ENCODE results near the gene TMEM30B.

DNA sequence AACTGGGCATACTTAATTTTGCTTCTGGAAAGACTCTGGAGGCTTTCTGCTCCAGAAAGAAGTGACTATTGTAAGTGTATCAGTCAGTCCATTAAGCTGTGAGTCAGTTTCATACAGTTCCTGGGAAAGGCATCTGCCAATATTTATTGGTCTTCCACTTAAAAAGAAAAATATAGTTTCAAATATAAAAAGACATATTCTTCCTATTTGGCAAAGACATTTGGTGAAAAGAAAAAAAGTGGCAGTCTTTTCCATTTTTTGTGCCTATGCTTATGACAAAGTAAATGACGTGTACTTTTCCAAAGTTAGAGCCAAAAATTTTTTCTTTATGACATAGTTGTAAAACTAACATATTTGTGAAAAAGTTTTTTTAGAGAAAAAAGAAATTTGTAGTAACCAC is 12.3 kb downstream of the TMEM30B start:
- TF ChIP-seq RXRA (CRISPR knock-in tag; IDR thresholded peaks at IDR 0.05), result no peak
- TF ChIP-seq ZNF432 (CRISPR knock-in tag; IDR thresholded peaks at IDR 0.05; ENCODE audit: borderline replicate concordance), result no peak
- no peak for TF ChIP-seq ZNF329 (CRISPR knock-in tag; IDR thresholded peaks at IDR 0.05; ENCODE audit: low read depth)
- TF ChIP-seq ZNF24 (IDR thresholded peaks at IDR 0.05), result no peak
- TF ChIP-seq, protein P1, sequence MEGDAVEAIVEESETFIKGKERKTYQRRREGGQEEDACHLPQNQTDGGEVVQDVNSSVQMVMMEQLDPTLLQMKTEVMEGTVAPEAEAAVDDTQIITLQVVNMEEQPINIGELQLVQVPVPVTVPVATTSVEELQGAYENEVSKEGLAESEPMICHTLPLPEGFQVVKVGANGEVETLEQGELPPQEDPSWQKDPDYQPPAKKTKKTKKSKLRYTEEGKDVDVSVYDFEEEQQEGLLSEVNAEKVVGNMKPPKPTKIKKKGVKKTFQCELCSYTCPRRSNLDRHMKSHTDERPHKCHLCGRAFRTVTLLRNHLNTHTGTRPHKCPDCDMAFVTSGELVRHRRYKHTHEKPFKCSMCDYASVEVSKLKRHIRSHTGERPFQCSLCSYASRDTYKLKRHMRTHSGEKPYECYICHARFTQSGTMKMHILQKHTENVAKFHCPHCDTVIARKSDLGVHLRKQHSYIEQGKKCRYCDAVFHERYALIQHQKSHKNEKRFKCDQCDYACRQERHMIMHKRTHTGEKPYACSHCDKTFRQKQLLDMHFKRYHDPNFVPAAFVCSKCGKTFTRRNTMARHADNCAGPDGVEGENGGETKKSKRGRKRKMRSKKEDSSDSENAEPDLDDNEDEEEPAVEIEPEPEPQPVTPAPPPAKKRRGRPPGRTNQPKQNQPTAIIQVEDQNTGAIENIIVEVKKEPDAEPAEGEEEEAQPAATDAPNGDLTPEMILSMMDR (CRISPR knock-in tag; IDR thresholded peaks at IDR 0.05), result no peak
- TF ChIP-seq, protein P2, sequence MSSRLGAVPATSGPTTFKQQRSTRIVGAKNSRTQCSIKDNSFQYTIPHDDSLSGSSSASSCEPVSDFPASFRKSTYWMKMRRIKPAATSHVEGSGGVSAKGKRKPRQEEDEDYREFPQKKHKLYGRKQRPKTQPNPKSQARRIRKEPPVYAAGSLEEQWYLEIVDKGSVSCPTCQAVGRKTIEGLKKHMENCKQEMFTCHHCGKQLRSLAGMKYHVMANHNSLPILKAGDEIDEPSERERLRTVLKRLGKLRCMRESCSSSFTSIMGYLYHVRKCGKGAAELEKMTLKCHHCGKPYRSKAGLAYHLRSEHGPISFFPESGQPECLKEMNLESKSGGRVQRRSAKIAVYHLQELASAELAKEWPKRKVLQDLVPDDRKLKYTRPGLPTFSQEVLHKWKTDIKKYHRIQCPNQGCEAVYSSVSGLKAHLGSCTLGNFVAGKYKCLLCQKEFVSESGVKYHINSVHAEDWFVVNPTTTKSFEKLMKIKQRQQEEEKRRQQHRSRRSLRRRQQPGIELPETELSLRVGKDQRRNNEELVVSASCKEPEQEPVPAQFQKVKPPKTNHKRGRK (CRISPR knock-in tag; IDR thresholded peaks at IDR 0.05), result no peak
- TF ChIP-seq, protein P3, sequence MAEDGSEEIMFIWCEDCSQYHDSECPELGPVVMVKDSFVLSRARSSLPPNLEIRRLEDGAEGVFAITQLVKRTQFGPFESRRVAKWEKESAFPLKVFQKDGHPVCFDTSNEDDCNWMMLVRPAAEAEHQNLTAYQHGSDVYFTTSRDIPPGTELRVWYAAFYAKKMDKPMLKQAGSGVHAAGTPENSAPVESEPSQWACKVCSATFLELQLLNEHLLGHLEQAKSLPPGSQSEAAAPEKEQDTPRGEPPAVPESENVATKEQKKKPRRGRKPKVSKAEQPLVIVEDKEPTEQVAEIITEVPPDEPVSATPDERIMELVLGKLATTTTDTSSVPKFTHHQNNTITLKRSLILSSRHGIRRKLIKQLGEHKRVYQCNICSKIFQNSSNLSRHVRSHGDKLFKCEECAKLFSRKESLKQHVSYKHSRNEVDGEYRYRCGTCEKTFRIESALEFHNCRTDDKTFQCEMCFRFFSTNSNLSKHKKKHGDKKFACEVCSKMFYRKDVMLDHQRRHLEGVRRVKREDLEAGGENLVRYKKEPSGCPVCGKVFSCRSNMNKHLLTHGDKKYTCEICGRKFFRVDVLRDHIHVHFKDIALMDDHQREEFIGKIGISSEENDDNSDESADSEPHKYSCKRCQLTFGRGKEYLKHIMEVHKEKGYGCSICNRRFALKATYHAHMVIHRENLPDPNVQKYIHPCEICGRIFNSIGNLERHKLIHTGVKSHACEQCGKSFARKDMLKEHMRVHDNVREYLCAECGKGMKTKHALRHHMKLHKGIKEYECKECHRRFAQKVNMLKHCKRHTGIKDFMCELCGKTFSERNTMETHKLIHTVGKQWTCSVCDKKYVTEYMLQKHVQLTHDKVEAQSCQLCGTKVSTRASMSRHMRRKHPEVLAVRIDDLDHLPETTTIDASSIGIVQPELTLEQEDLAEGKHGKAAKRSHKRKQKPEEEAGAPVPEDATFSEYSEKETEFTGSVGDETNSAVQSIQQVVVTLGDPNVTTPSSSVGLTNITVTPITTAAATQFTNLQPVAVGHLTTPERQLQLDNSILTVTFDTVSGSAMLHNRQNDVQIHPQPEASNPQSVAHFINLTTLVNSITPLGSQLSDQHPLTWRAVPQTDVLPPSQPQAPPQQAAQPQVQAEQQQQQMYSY (CRISPR knock-in tag; IDR thresholded peaks at IDR 0.05), result no peak
- no peak for TF ChIP-seq ZNF224 (CRISPR knock-in tag; IDR thresholded peaks at IDR 0.05)
- TF ChIP-seq POLR2A (IDR thresholded peaks at IDR 0.05; ENCODE audit: insufficient read depth in 1 of 2, low read depth in 2 of 2, low read length in 2 of 2), result no peak
- TF ChIP-seq ZNF335 (CRISPR knock-in tag; IDR thresholded peaks at IDR 0.05), result no peak
- TF ChIP-seq SAFB2 (CRISPR knock-in tag; IDR thresholded peaks at IDR 0.05; ENCODE audit: borderline replicate concordance, low read depth), result no peak
- no peak for TF ChIP-seq POLR2AphosphoS5 (IDR thresholded peaks at IDR 0.05; ENCODE audit: low read depth, low read length)

Measured in HepG2 (cell line).